DMS153 treated with DMSO at 0.1 percent for 48 hours (cell line): ENCODE data around the gene IGFN1.

ENCODE experiments used
- DNase-seq: peaks from one replicate; lab custom pipeline; 2025; ENCODE audit not compliant: unreplicated experiment; lab: John Stamatoyannopoulos, UW

IGFN1 gene

GRCh38 chr1:201190624-201191051 is at the start of gene IGFN1:
Gene IGFN1, plus strand, starts transcription at chr1:201190824. Its CDS starts 2,470 bp downstream, at chr1:201193294.
- peak; percentile 46 for DNase-seq

GRCh38 chr1:201140941-201141260 is 49.7 kb upstream of the IGFN1 start:
- no peak for DNase-seq

GRCh38 chr1:201141418-201141817 is 49.2 kb upstream of the IGFN1 start:
- DNase-seq, result no peak

GRCh38 chr1:201142011-201142848 is 48.4 kb upstream of the IGFN1 start:
- no peak for DNase-seq

GRCh38 chr1:201142849-201143725 is 47.5 kb upstream of the IGFN1 start:
- DNase-seq, result no peak

- no peak for DNase-seq
These were observed 46.6 kb upstream of the IGFN1 start for GRCh38 chr1:201143726-201144635.

GRCh38 chr1:201144701-201145100 is 45.9 kb upstream of the IGFN1 start:
- no peak for DNase-seq

GRCh38 chr1:201145132-201145531 is 45.5 kb upstream of the IGFN1 start:
- DNase-seq, result no peak

- DNase-seq, result no peak
These were observed 44.8 kb upstream of the IGFN1 start for GRCh38 chr1:201145816-201146215.

- no peak for DNase-seq
These were observed 43.8 kb upstream of the IGFN1 start for GRCh38 chr1:201146626-201147390.

- no peak for DNase-seq
These were observed 43.1 kb upstream of the IGFN1 start for GRCh38 chr1:201147396-201148015.

- peak; percentile 36 for DNase-seq
These were observed 41.2 kb upstream of the IGFN1 start for GRCh38 chr1:201149400-201149799.

GRCh38 chr1:201153474-201154388 is 36.9 kb upstream of the IGFN1 start:
- no peak for DNase-seq

- DNase-seq, result peak; percentile 95
These were observed 36.0 kb upstream of the IGFN1 start, which contains the start of gene TMEM9 for GRCh38 chr1:201154389-201155165. Gene TMEM9, minus strand, starts transcription at chr1:201154474. Its CDS starts 551 bp downstream, at chr1:201153923.

- DNase-seq, result no peak
These were observed 35.3 kb upstream of the IGFN1 start for GRCh38 chr1:201155354-201155753.

GRCh38 chr1:201156346-201156745 is 34.3 kb upstream of the IGFN1 start:
- no peak for DNase-seq

GRCh38 chr1:201156819-201157218 is 33.8 kb upstream of the IGFN1 start:
- no peak for DNase-seq

- DNase-seq, result no peak
These were observed 32.7 kb upstream of the IGFN1 start for GRCh38 chr1:201157949-201158348.
